ENCODE measurements around the gene GAPVD1. TPM values are rescaled to one million over a fixed set of nuclear protein-coding genes. Genes with fewer than 3 reads are reported as not detected.
A peak's percentile ranks its signal among the peaks of the same experiment; 100 is the strongest.

GAPVD1 gene
- total and polyA plus RNA-seq, 8 donors: 6.2 to 23.3 (median 16.0) TPM

- Histone ChIP-seq H3K27ac (peak within 1 kb of the TSS; percentile 89 to 96 (median 91)), H3K9me3 (no peaks in the 10 kb centered on the region), H3K27me3 (no peaks in the 10 kb centered on the region), H3K36me3 (peaks cover 0 to 35% (median 22%) of the 10 kb centered on the region in 3 donors), H3K4me3 (peak within 1 kb of the TSS; percentile 85 to 99 (median 90)), H3K4me1 (peaks cover 0 to 28% (median 7%) of the 10 kb centered on the region in 3 donors)
- DNase-seq (peak; percentile 98 to 100 (median 100)), FAIRE-seq (peak; percentile 81), ATAC-seq (peak; percentile 91 to 96 (median 92))
- intact Hi-C loops (cut with DNase I): no loop called here
- no peak for TF ChIP-seq CTCF (IDR thresholded peaks at IDR 0.05)
- WGBS, 2 donors: 1% methylated on average over 54 to 59 of the region's 59 CpGs
Observed at GRCh38 chr9:125241000-125241862, 20.4 kb upstream of the GAPVD1 start, which contains the start of gene HSPA5. TSS of gene HSPA5 (minus strand) at chr9:125241343. CDS start at chr9:125241126, 217 bp downstream.

- DNase-seq (peak in 4 of 6 donors; percentile 34 to 61 (median 58)), ATAC-seq (peak; percentile 4 to 14 (median 9)), FAIRE-seq (no peak)
- Histone ChIP-seq H3K27ac (peak overlapping the region; percentile 85 to 90 (median 89)), H3K36me3 (peaks cover 0 to 27% (median 21%) of the 10 kb centered on the region in 3 donors), H3K27me3 (no peaks in the 10 kb centered on the region), H3K4me1 (peaks cover 0 to 24% (median 0%) of the 10 kb centered on the region in 3 donors), H3K9me3 (no peaks in the 10 kb centered on the region), H3K4me3 (peak overlapping the region; percentile 38 to 91 (median 69))
- TF ChIP-seq CTCF (IDR thresholded peaks at IDR 0.05): no peak
- intact Hi-C loops (cut with DNase I): no loop called here
- 15 to 17% methylated on average over 27 of the region's 27 CpGs for WGBS, 2 donors
Observed at GRCh38 chr9:125241863-125242739, 19.5 kb upstream of the GAPVD1 start.

- Histone ChIP-seq H3K36me3 (peaks cover 0 to 10% (median 7%) of the 10 kb centered on the region in 3 donors), H3K9me3 (no peaks in the 10 kb centered on the region), H3K4me1 (peaks cover 0 to 6% (median 0%) of the 10 kb centered on the region in 3 donors), H3K4me3 (no peak overlapping the region), H3K27ac (no peak overlapping the region), H3K27me3 (no peaks in the 10 kb centered on the region)
- ATAC-seq (no peak), FAIRE-seq (no peak), DNase-seq (no peak)
- no peak for TF ChIP-seq CTCF (IDR thresholded peaks at IDR 0.05)
- intact Hi-C loops (cut with DNase I): no loop called here
- WGBS, 2 donors: 92 to 95% methylated on average over 15 of the region's 15 CpGs
Observed at GRCh38 chr9:125243792-125244260, 17.8 kb upstream of the GAPVD1 start.

- Histone ChIP-seq H3K36me3 (no peaks in the 10 kb centered on the region), H3K27ac (no peak overlapping the region), H3K27me3 (no peaks in the 10 kb centered on the region), H3K9me3 (no peaks in the 10 kb centered on the region), H3K4me3 (no peak overlapping the region), H3K4me1 (no peaks in the 10 kb centered on the region)
- TF ChIP-seq CTCF (IDR thresholded peaks at IDR 0.05): no peak
- 81 to 91% methylated on average over 6 of the region's 6 CpGs for WGBS, 2 donors
- intact Hi-C loops (cut with DNase I): no loop called here
- ATAC-seq (no peak), FAIRE-seq (no peak), DNase-seq (no peak)
Observed at GRCh38 chr9:125246261-125246667, 15.4 kb upstream of the GAPVD1 start.
